SK-N-SH (cell line): ENCODE measurements around the gene IL3. TPM values are rescaled to one million over a fixed set of nuclear protein-coding genes. Genes with fewer than 3 reads are reported as not detected.

Experiments
- CTCF ChIA-PET: fragments of 300-600, 350-600 bp; formaldehyde crosslinking; extraction: SDS; loops from one replicate; lab custom pipeline; 2021; lab: Yijun Ruan, JAX
- POLR2A ChIA-PET: fragments of 350-600 bp; sonication (Branson Sonifier 250); formaldehyde crosslinking; extraction: SDS; loops from one replicate; lab custom pipeline; 2020; ENCODE audit warnings: antibody characterized with exemption, inconsistent platforms; lab: Yijun Ruan, JAX
- DNase-seq: peaks from one replicate; pipeline ENCODE4 v3.0.0; 2012
- H2AFZ ChIP-seq: fragments of 200-600 bp; sonication (generic); 2 replicates; pipeline ENCODE4 v1.8.1; 2016; ENCODE audit warnings: antibody characterized with exemption, mild to moderate bottlenecking, low read depth
- H3F3A ChIP-seq: fragments of 200-600 bp; sonication (generic); replicated peaks from 2 replicates; pipeline ENCODE3; 2016; ENCODE audit warnings: antibody characterized with exemption, mild to moderate bottlenecking; ENCODE audit not compliant: insufficient read depth
- H3K27ac ChIP-seq, 2 experiments: fragments of 200-500 bp in 1 of 2; fragments of 200-600 bp in 1 of 2; sonication (Bioruptor generic) in 1 of 2; sonication (generic), shearing (Covaris generic) in 1 of 2; 2 replicates each; pipeline versions ENCODE4 v1.5.1 to v1.6.1; 2014 to 2016; ENCODE audit warnings: low read depth in 2 of 2, inconsistent platforms in 1 of 2, low read length in 1 of 2, mild to moderate bottlenecking in 1 of 2, mixed read lengths in 1 of 2
- H3K27me3 ChIP-seq: fragments of 200-600 bp; sonication (generic), shearing (Covaris generic); 2 replicates; pipeline ENCODE4 v1.6.1; 2016; ENCODE audit warnings: mixed run types; ENCODE audit not compliant: insufficient read depth
- H3K36me3 ChIP-seq, 2 experiments: fragments of 200-500 bp in 1 of 2; fragments of 200-600 bp in 1 of 2; sonication (Bioruptor generic) in 1 of 2; sonication (generic) in 1 of 2; replicated peaks in 1 of 2; 2 replicates each; pipeline versions ENCODE3 to v1.5.1; 2014 to 2016; ENCODE audit warnings: low read length in 1 of 2, mild to moderate bottlenecking in 1 of 2; ENCODE audit not compliant: insufficient read depth in 2 of 2, control insufficient read depth in 1 of 2
- H3K4me1 ChIP-seq, 2 experiments: fragments of 200-500 bp in 1 of 2; fragments of 200-600 bp in 1 of 2; sonication (Bioruptor generic) in 1 of 2; sonication (generic), shearing (Covaris generic) in 1 of 2; 2 replicates each; pipeline versions ENCODE4 v1.5.1 to v1.6.1; 2014 to 2016; ENCODE audit warnings: low read depth in 1 of 2, low read length in 1 of 2, mixed run types in 1 of 2; ENCODE audit not compliant: insufficient read depth in 2 of 2, control insufficient read depth in 1 of 2
- H3K4me2 ChIP-seq: fragments of 200-600 bp; sonication (generic), shearing (Covaris generic); 2 replicates; pipeline ENCODE4 v1.6.1; 2017; ENCODE audit warnings: mixed run types
- H3K4me3 ChIP-seq, 2 experiments: fragments of 200-500 bp in 1 of 2; fragments of 200-600 bp in 1 of 2; sonication (Bioruptor generic) in 1 of 2; sonication (generic), shearing (Covaris generic) in 1 of 2; 2 replicates each; pipeline versions ENCODE4 v1.5.1 to v1.8.1; 2014 to 2016; ENCODE audit warnings: low read depth in 2 of 2, inconsistent platforms in 1 of 2, low read length in 1 of 2, mild to moderate bottlenecking in 1 of 2, mixed read lengths in 1 of 2, moderate library complexity in 1 of 2
- H3K79me2 ChIP-seq: fragments of 200-600 bp; sonication (generic); 2 replicates; pipeline ENCODE4 v1.8.1; 2017; ENCODE audit warnings: mild to moderate bottlenecking; ENCODE audit not compliant: insufficient read depth
- H3K9ac ChIP-seq: fragments of 200-600 bp; sonication (generic); 2 replicates; pipeline ENCODE4 v1.6.1; 2017; ENCODE audit warnings: mixed run types
- H3K9me2 ChIP-seq: fragments of 200-600 bp; sonication (generic); 2 replicates; pipeline ENCODE4 v1.6.1; 2017; ENCODE audit warnings: mixed run types
- H3K9me3 ChIP-seq: fragments of 200-600 bp; sonication (generic); 2 replicates; pipeline ENCODE4 v1.6.1; 2017; ENCODE audit warnings: mixed run types, mild to moderate bottlenecking, moderate library complexity
- H4K20me1 ChIP-seq: fragments of 200-600 bp; sonication (generic); 2 replicates; pipeline ENCODE4 v1.6.1; 2017; ENCODE audit warnings: mild to moderate bottlenecking, mixed run types; ENCODE audit not compliant: insufficient read depth
- CHD2 ChIP-seq: fragments of 150-350 bp; IDR thresholded peaks from 2 replicates; pipeline ENCODE4 v1.6.1; 2018; ENCODE audit warnings: low read length; ENCODE audit not compliant: partially characterized antibody
- CTCF ChIP-seq: fragments of 200-600 bp; sonication (generic); IDR thresholded peaks from 2 replicates; pipeline ENCODE4 v1.6.1; 2017; ENCODE audit warnings: antibody characterized with exemption, mild to moderate bottlenecking, moderate library complexity
- ELF1 ChIP-seq: IDR thresholded peaks from 2 replicates; pipeline ENCODE4 v1.4.0; 2012
- FOXM1 ChIP-seq: IDR thresholded peaks from 2 replicates; pipeline ENCODE4 v1.4.0; 2012; ENCODE audit warnings: low read depth, mild to moderate bottlenecking
- GABPA ChIP-seq: IDR thresholded peaks from 2 replicates; pipeline ENCODE4 v1.4.0; 2012; ENCODE audit warnings: low read depth, mild to moderate bottlenecking
- MAX ChIP-seq: IDR thresholded peaks from 2 replicates; pipeline ENCODE4 v1.4.0; 2012; ENCODE audit warnings: low read depth
- MEF2A ChIP-seq: IDR thresholded peaks from 2 replicates; pipeline ENCODE4 v1.4.0; 2012; ENCODE audit warnings: low read depth, borderline replicate concordance
- MXI1 ChIP-seq: IDR thresholded peaks from 2 replicates; pipeline ENCODE4 v1.6.1; 2012; ENCODE audit warnings: mild to moderate bottlenecking, low read depth, low read length, improper control_type of control experiment
- NFIC ChIP-seq: IDR thresholded peaks from 2 replicates; pipeline ENCODE4 v1.4.0; 2012; ENCODE audit warnings: borderline replicate concordance
- NRF1 ChIP-seq: IDR thresholded peaks from 2 replicates; pipeline ENCODE4 v1.6.1; 2012; ENCODE audit warnings: low read depth, mild to moderate bottlenecking, low read length
- PBX3 ChIP-seq: IDR thresholded peaks from 2 replicates; pipeline ENCODE4; 2012
- POLR2AphosphoS5 ChIP-seq: IDR thresholded peaks from 2 replicates; pipeline ENCODE4 v1.6.1; 2012; ENCODE audit warnings: low read depth, low read length
- REST ChIP-seq: IDR thresholded peaks from 2 replicates; pipeline ENCODE4 v1.6.1; 2012; ENCODE audit warnings: mild to moderate bottlenecking, low read depth, low read length, moderate library complexity
- SMC3 ChIP-seq: IDR thresholded peaks from 2 replicates; pipeline ENCODE4 v1.6.1; 2012; ENCODE audit warnings: low read depth, low read length, improper control_type of control experiment
- TAF1 ChIP-seq: IDR thresholded peaks from 2 replicates; pipeline ENCODE4 v1.6.1; 2012; ENCODE audit warnings: low read depth, mild to moderate bottlenecking, low read length, moderate library complexity, borderline replicate concordance
- TEAD4 ChIP-seq: IDR thresholded peaks from 2 replicates; pipeline ENCODE4 v1.4.0; 2012; ENCODE audit warnings: mild to moderate bottlenecking, borderline replicate concordance; ENCODE audit not compliant: insufficient read depth
- USF1 ChIP-seq: IDR thresholded peaks from 2 replicates; pipeline ENCODE4 v1.4.0; 2012; ENCODE audit warnings: low read depth, borderline replicate concordance
- USF2 ChIP-seq: fragments of 150-350 bp; IDR thresholded peaks from 2 replicates; pipeline ENCODE4 v1.6.1; 2017; ENCODE audit warnings: antibody characterized with exemption, low read length, low read depth, borderline replicate concordance
- WGBS: methylation state at CpG from one replicate; pipeline ENCODE4 v1.1.6; 2017; ENCODE audit warnings: low lambda C conversion rate; 5-methylcytosine and 5-hydroxymethylcytosine counted together
- polyA plus RNA-seq, 3 experiments: library from polyadenylated mRNA; depleted of rRNA; stranded (reverse); fragments of >200 nt; gene quantifications; 2 replicates each; pipeline ENCODE4 v1.2.3, GENCODE V29; 2012

Gene IL3
- polyA plus RNA-seq, 1 of the 3 experiments (the other 2 are of a cell fraction), result not detected

GRCh38 chr5:132059043-132059695, 1.3 kb upstream of the IL3 start:
- no peaks in the 10 kb centered on the region for H3F3A ChIP-seq
- H3K36me3 ChIP-seq, result no peaks in the 10 kb centered on the region
- peak; percentile 5 for DNase-seq
- no peaks in the 10 kb centered on the region for H3K27me3 ChIP-seq
- no peaks in the 10 kb centered on the region for H3K9me2 ChIP-seq
- H2AFZ ChIP-seq, result no peak overlapping the region
- no peaks in the 10 kb centered on the region for H3K79me2 ChIP-seq
- POLR2A ChIA-PET, result no interaction called here
- H3K4me2 ChIP-seq, result no peak overlapping the region
- no peaks in the 10 kb centered on the region for H3K9me3 ChIP-seq
- CTCF ChIA-PET, result interaction anchor here (1.1 to 1.9 kb wide), 2 partner anchors 26 to 470 kb away, joined by 4 to 7 read pairs; no protein-coding TSS in a partner anchor
- no peak overlapping the region for H3K4me3 ChIP-seq
- H3K27ac ChIP-seq, result no peak overlapping the region
- 70% methylated on average over 9 of the region's 9 CpGs for WGBS
- TF ChIP-seq ELF1 (no peak), TAF1 (no peak), SMC3 (no peak), TEAD4 (no peak), GABPA (no peak), USF1 (no peak), FOXM1 (no peak), POLR2AphosphoS5 (no peak), CTCF (no peak), PBX3 (no peak), NFIC (no peak), USF2 (no peak), MEF2A (no peak), CHD2 (no peak), NRF1 (no peak), REST (no peak), MAX (no peak), MXI1 (no peak)
- TF ChIP-seq, all 33 proteins: peak for 0
- H4K20me1 ChIP-seq, result no peaks in the 10 kb centered on the region
- H3K9ac ChIP-seq, result no peak overlapping the region
- no peaks in the 10 kb centered on the region for H3K4me1 ChIP-seq
